Measurements from ENCODE around the gene ALPI. TPM values are rescaled to one million over a fixed set of nuclear protein-coding genes. Genes with fewer than 3 reads are reported as not detected.
"Not testable (repeated sequence)": the region's sequence is repeated elsewhere in the genome, so short reads cannot be mapped to it uniquely, and the experiment has no call there.

Gene ALPI
- total RNA-seq, 2 experiments from 2014 or later = not detected

DNA sequence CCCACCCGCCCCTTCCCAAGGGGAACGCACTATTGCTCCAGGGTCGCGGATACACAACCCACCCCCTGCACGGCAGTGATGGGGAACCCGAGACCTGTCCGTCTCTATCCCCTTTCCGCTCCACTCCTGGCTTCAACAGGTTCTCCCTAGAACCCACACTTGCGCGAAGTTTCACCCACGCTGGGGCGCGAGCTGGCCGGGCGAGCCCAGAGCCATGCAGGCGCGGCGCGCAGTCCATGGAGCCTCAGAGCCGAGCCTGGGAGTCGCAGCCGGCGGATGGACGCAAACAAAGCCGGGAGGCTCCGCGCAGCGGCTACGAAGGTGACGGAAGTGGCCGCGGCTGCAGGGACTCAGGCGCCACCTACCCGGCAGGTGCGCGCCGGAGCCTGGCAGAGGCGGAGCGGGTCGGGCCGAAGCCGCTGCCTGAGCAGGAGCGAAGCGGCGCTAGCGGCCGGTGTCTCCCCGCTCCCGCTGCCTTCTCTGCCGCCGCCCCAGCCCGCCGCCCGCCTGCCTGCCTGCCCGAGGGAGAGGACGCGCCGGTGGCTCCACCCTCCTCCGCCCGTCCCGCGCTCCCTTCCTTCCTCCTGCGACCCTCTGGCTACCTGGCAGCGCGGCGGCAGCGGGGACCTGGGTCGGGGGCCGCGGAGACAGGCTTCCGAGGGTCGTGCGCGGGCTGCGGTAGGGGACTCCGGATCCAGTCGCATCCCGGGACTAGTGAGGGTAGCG, 35.3 kb upstream of the ALPI start:
- ChIA-PET POLR2A (no interaction called here), CTCF (interaction anchor here (1.0 kb wide), 1 partner anchor 19 kb away, joined by 3 read pairs; no protein-coding TSS in a partner anchor)

DNA sequence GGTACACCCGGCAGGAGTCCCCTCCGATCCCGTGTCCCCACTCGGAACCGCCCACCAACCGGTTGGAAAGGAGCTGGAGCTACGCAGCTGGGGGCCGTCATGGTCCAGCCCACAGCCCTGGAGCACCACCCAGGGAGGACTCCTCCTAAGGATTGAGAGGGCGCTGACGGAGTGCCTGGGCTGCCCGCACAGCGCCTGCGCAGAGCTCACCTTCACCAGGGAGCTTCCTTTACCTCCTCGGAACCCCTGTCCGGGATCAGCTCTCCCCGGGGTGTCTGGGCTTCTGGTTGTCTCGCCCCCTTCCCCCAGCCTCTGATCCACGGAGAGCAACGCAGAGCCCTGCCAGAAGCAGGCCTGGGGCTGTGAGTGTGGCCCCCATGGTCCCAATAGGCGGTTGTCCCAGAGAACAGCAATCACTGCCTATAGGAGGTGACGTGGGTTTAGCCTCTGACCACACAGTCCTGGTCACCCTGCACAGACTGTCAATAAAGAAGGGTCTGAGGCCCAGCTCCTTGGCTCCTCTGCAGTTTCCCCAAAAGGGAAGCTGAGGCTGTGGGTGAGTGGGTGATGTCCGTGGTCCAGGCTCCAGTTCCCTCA, 34.7 kb upstream of the ALPI start:
- ChIA-PET CTCF (interaction anchor here (1.0 kb wide), 1 partner anchor 18 kb away, joined by 3 read pairs; no protein-coding TSS in a partner anchor), POLR2A (no interaction called here)

DNA sequence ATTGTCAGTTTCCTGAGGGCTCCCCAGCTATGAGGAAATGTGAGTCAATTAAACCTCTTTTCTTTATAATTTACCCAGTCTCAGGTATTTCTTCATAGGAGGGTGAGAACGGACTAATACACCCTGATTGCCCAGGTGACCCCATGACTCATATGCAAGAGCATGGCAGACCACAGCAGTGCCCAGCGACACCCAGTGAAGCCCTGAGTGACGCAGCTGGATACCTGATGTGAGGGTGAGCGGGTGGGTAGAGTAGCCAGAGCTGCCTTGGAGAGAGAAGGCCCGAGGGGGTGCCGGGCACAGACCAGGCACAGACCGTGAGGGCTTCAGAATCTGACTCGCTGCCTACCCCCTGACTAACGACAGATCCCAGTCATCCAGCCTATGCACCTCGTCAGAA, 33.9 kb upstream of the ALPI start:
- ChIA-PET POLR2A (no interaction called here), CTCF (no interaction called here)

GRCh38 chr2:232422996-232423395, 33.0 kb upstream of the ALPI start:
- CTCF ChIA-PET, POLR2A ChIA-PET: not testable (repeated sequence)

DNA sequence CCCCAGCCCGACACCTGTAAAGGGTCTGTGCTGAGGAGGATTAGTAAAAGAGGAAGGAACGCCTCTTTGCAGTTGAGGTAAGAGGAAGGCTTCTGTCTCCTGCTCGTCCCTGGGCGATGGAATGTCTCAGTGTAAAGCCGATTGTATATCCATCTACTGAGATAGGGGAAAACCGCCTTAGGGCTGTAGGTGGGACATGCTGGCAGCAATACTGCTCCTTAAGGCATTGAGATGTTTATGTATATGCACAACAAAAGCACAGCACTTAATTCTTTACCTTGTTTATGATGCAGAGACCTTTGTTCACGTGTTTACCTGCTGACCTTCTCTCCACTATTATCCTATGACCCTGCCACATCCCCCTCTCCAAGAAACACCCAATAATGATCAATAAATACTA, 32.5 kb upstream of the ALPI start:
- CTCF ChIA-PET, POLR2A ChIA-PET: not testable (repeated sequence)

DNA sequence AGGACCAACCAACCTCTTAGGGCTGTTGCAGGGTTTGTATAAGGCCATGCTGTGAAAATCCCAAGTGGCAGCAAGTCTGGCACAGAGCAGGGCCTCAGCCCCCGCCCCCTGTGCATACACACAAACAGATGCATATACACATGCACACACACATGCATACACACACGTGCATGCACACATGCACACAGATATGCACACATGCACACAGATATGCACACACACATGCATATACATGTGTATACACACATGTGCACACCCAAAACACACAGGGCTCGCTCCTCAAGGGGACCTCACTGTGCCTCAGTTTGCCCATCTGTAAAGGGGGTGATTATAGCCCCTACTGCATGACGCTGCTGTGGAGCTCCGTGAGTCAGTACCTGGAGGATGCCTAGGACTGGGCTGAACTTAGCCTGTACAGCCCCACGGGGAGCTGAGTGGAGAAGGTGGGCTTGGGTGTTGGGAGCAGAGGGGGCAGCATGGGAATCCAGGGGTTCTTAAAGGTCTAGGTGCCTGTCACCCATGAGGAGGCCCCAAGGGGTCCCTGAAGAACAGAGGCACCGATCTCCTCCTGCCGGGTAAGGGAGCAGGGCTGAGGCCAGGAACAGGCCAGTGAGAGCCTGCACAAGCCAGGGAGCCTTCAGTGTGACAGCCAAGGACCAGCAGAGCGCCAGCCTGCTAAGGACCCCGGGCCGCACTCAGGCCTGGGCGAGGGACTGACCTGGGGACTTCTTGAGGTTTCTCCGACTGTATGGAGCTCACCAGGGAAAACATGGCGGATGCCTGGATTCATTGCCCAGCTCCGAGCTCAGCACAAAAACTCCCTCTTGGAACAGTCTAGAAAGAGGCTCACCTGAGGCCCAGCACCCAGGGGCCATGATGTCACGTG, 24.0 kb upstream of the ALPI start:
- ChIA-PET POLR2A (no interaction called here), CTCF (no interaction called here)

GRCh38 chr2:232432598-232433184, 23.3 kb upstream of the ALPI start:
- ChIA-PET CTCF (no interaction called here), POLR2A (no interaction called here)

DNA sequence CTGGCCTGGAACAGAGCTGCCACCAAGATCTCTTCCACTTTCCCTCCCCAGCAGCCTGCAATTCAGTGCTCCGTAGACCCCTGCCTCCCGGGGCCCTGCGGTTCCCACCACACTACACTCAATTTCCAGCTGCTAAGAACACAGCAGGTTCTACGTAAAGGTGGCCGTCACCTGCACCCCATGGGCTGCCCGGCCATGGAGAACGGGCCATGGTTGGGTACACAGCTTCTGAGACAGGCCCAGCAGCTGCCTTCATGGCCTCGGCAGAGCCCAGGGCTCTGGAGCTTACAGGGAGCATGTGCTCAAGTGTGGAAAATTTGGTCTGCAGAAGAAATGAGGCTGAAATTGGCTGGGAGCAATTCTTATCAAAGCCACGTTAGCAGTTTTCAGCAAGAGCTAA, 22.3 kb upstream of the ALPI start:
- CTCF ChIA-PET, POLR2A ChIA-PET: not testable (repeated sequence)

GRCh38 chr2:232434091-232434490, 21.9 kb upstream of the ALPI start:
- ChIA-PET POLR2A (no interaction called here), CTCF (interaction anchor here (1.9 kb wide), 1 partner anchor 11 kb away, joined by 8 read pairs; no protein-coding TSS in a partner anchor)

GRCh38 chr2:232434563-232435374, 21.2 kb upstream of the ALPI start:
- CTCF ChIA-PET = interaction anchor here (1.6 to 1.9 kb wide), 2 partner anchors 10 to 12 kb away, joined by 4 to 8 read pairs; no protein-coding TSS in a partner anchor
- POLR2A ChIA-PET = no interaction called here

GRCh38 chr2:232435375-232435648, 20.6 kb upstream of the ALPI start:
- POLR2A ChIA-PET = no interaction called here
- CTCF ChIA-PET = interaction anchor here (1.6 to 1.9 kb wide), 2 partner anchors 9 to 12 kb away, joined by 4 to 8 read pairs; no protein-coding TSS in a partner anchor

- POLR2A ChIA-PET = no interaction called here
- CTCF ChIA-PET = interaction anchor here (1.6 to 1.9 kb wide), 2 partner anchors 9 to 11 kb away, joined by 4 to 8 read pairs; no protein-coding TSS in a partner anchor
These were observed 20.1 kb upstream of the ALPI start for GRCh38 chr2:232435805-232436204.

- ChIA-PET CTCF (interaction anchor here (0.6 to 1.4 kb wide), 2 partner anchors 10 to 528 kb away, joined by 3 to 5 read pairs; no protein-coding TSS in a partner anchor), POLR2A (no interaction called here)
These were observed 19.4 kb upstream of the ALPI start for GRCh38 chr2:232436381-232437194.

GRCh38 chr2:232437195-232437571, 18.8 kb upstream of the ALPI start:
- ChIA-PET POLR2A (no interaction called here), CTCF (interaction anchor here (0.6 to 1.4 kb wide), 2 partner anchors 10 to 529 kb away, joined by 3 to 5 read pairs; no protein-coding TSS in a partner anchor)

DNA sequence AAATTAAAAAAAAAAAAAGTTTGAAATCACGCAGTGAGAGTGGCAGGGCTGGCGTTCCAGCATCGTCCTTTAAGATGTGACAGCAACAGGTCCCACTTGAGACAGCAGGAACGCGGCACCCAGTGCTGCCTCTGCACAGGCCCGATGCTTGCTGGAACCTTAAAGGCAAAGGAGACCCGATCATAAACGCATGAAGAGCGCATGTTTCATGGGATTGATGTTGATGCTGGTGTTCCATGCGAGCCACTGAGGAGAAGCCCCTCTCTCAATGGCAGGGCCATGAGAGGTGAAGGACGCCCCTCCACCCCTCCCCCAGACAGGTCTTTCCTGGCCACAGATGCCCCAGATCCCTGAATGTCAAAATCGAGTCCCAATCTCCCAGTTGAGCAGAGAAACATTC, 17.9 kb upstream of the ALPI start:
- ChIA-PET POLR2A (no interaction called here), CTCF (interaction anchor here (0.6 to 1.4 kb wide), 2 partner anchors 9 kb away, joined by 3 read pairs; no protein-coding TSS in a partner anchor)

- CTCF ChIA-PET = interaction anchor here (1.0 to 1.7 kb wide), 9 partner anchors 14 to 513 kb away, joined by 3 to 8 read pairs (median 3); partner anchors contain the start of gene NPPC
- POLR2A ChIA-PET = interaction anchor here (0.6 kb wide), 2 partner anchors 53 to 720 kb away, joined by 3 read pairs; no protein-coding TSS in a partner anchor
These were observed 16.8 kb upstream of the ALPI start for GRCh38 chr2:232438951-232439757.

DNA sequence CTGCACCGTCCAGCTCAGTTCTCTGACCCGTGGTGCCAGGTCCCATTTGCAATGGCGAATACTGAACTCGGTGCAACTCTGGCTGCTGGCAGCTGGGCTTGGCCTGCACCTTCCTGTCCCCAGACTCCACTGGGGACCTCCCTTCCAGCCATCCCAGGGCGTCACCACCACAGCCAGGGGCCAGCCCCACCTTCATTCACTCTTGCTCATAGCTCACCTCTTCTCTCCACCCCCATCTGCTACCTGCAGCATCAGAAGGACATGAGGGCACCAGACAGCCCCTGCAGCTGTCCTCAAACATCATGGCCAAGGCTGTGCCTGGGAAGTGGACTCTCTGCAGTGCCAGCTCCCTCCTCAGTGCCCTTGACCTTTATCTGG, 16.2 kb upstream of the ALPI start:
- CTCF ChIA-PET = interaction anchor here (1.1 to 1.7 kb wide), 8 partner anchors 14 to 514 kb away, joined by 3 to 8 read pairs (median 4); partner anchors contain the start of gene NPPC
- POLR2A ChIA-PET = interaction anchor here (0.6 kb wide), 1 partner anchor 54 kb away, joined by 3 read pairs; no protein-coding TSS in a partner anchor

All from activated CD8-positive, alpha-beta memory T cell treated with anti-CD3 and anti-CD28 coated beads for 36 hours (primary cell).